Stomach (tissue), 9 donors: ENCODE results near the gene HSPBP1. TPM values are rescaled to one million over a fixed set of nuclear protein-coding genes. Genes with fewer than 3 reads are reported as not detected.

ENCODE experiments used
- DNase-seq, 2 donors: peaks; one replicate each; pipeline versions ENCODE4 v3.0.0 to v3.0.0-alpha.2; 2013 to 2019
- H3K27ac ChIP-seq, 5 donors: fragments of 200-600 bp in 4 of 5; sonication (generic) in 4 of 5; one replicate each; pipeline ENCODE4 v1.5.1; 2013 to 2019; ENCODE audit warnings: mild to moderate bottlenecking in 1 of 5, moderate library complexity in 1 of 5
- H3K27me3 ChIP-seq, 3 donors: fragments of 200-600 bp; sonication (generic); one replicate each; pipeline ENCODE4 v1.5.1; 2017 to 2019; ENCODE audit warnings: mixed run types in 1 of 3
- H3K36me3 ChIP-seq, 4 donors: fragments of 200-600 bp; sonication (generic); 1 replicate in 3 of 4; 2 replicates in 1 of 4; pipeline ENCODE4 v1.5.1; 2016 to 2019
- H3K4me1 ChIP-seq, 4 donors: fragments of 200-600 bp; sonication (generic); one replicate each; pipeline ENCODE4 v1.5.1; 2016 to 2019
- H3K4me3 ChIP-seq, 4 donors: fragments of 200-600 bp; sonication (generic) in 3 of 4; one replicate each; pipeline ENCODE4 v1.5.1; 2016 to 2019; ENCODE audit warnings: mild to moderate bottlenecking in 1 of 4
- H3K9me3 ChIP-seq, 4 donors: fragments of 200-600 bp; sonication (generic); one replicate each; pipeline ENCODE4 v1.5.1; 2016 to 2019
- EP300 ChIP-seq: sonication (generic); formaldehyde crosslinking; IDR thresholded peaks from one replicate; pipeline ENCODE4 v1.6.1; 2017; ENCODE audit warnings: antibody characterized with exemption
- POLR2A ChIP-seq, 4 donors: fragments of 450-650 bp; IDR thresholded peaks; one replicate each; pipeline ENCODE4 v1.6.1; 2016; ENCODE audit warnings: antibody characterized with exemption in 4 of 4, control low read depth in 2 of 4, mild to moderate bottlenecking in 1 of 4, moderate library complexity in 1 of 4
- POLR2AphosphoS5 ChIP-seq, 3 donors: sonication (generic); formaldehyde crosslinking; IDR thresholded peaks; one replicate each; pipeline ENCODE4 v1.6.1; 2016; ENCODE audit warnings: antibody characterized with exemption in 3 of 3
- WGBS, 5 donors: extraction: QIAGEN DNeasy Blood & Tissue Kit in 3 of 5; methylation state at CpG; one replicate each; pipeline versions ENCODE4 v1.1.5 to v1.1.7; 2013 to 2018; 5-methylcytosine and 5-hydroxymethylcytosine counted together
- intact Hi-C: fragments of 100-400 bp; cut with DNase I; formaldehyde crosslinking; loops from one replicate; pipeline ENCODE4 v1.15.1; 2023; ENCODE audit warnings: low total_unique reads
- polyA plus RNA-seq, 3 donors: library from polyadenylated mRNA; stranded (reverse); fragments of 200-250 nt; gene quantifications; one replicate each; pipeline ENCODE4 v1.2.3, GENCODE V29; 2013
- total RNA-seq, 5 donors: library from RNA; depleted of rRNA; stranded (reverse); fragments of >200 nt; gene quantifications; one replicate each; pipeline versions ENCODE4 v1.1.0 to v1.2.3, GENCODE V29; 2014 to 2016
- TF ChIP-seq, protein P1 (sequence below), 7 experiments: fragments of 450-650 bp in 4 of 7; fragments of 200-600 bp in 3 of 7; sonication (generic) in 3 of 7; IDR thresholded peaks; one replicate each; pipeline ENCODE4 v1.5.1; 2016 to 2019; ENCODE audit warnings: antibody characterized with exemption in 7 of 7, control low read depth in 2 of 7, mild to moderate bottlenecking in 1 of 7
- donor health status: healthy with polysubstance abuse.
- donor health status: Bipolar disorder and iron deficiency.
- donor health status: healthy.

Gene HSPBP1
- total and polyA plus RNA-seq, 8 donors, result 5.3 to 69.2 (median 26.3) TPM

DNA sequence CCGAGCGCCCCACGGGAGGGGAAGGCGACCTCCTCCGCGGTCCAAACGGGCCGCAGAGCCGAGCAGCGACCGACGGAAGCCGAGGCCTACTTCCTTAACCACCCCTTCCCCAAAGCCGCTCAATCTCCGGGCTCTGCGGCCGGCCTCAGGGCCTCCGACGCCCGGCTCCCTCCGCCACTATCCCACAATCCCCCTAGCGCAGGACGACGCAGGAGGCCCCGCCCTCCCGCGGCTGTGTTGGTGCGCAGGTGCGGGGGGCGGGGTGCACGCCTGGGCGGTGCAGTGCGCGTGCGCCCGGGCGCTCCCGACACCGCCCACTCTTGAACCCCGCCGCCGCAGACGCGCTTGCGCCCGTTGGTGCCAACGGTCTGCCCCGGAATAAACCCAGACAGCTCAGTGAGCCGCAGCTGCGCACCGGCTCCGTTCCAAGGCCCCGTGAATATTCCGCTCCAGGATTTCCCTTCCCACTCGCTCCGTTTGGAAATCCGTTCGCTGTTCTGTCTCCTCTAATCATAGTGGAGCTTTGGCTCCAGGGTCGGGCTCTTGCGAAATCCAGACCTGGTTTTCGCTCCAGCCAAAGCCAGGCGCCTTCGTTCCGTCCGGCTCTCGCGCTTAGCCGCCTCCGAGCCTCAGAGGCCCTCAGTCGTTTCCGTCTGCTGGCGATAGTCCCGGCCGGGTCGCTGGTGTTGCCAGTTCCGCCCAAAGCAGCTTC is 20.9 kb downstream of the HSPBP1 start, which contains the start of gene PPP6R1:
Gene PPP6R1 (minus strand): TSS at position 190 of the 712 bp plus-strand sequence. CDS start 11,914 bp downstream, outside the sequence.
- DNase-seq, result peak; percentile 98 to 100
- Histone ChIP-seq H3K27me3 (no peaks in the 10 kb centered on the region), H3K9me3 (no peaks in the 10 kb centered on the region), H3K36me3 (peaks cover 4 to 10% (median 7%) of the 10 kb centered on the region in 4 donors), H3K27ac (peak within 1 kb of the TSS; percentile 92 to 95 (median 93)), H3K4me3 (peak within 1 kb of the TSS; percentile 66 to 98 (median 93)), H3K4me1 (peaks cover 39 to 50% (median 48%) of the 10 kb centered on the region in 4 donors)
- intact Hi-C loops, result no loop called here
- TF ChIP-seq POLR2A (IDR thresholded peaks at IDR 0.05) (peak in 2 of 4 donors; percentile 39 to 46), EP300 (no peak), POLR2AphosphoS5 (IDR thresholded peaks at IDR 0.05) (peak; percentile 84 to 95 (median 91))
- TF ChIP-seq, protein P1, sequence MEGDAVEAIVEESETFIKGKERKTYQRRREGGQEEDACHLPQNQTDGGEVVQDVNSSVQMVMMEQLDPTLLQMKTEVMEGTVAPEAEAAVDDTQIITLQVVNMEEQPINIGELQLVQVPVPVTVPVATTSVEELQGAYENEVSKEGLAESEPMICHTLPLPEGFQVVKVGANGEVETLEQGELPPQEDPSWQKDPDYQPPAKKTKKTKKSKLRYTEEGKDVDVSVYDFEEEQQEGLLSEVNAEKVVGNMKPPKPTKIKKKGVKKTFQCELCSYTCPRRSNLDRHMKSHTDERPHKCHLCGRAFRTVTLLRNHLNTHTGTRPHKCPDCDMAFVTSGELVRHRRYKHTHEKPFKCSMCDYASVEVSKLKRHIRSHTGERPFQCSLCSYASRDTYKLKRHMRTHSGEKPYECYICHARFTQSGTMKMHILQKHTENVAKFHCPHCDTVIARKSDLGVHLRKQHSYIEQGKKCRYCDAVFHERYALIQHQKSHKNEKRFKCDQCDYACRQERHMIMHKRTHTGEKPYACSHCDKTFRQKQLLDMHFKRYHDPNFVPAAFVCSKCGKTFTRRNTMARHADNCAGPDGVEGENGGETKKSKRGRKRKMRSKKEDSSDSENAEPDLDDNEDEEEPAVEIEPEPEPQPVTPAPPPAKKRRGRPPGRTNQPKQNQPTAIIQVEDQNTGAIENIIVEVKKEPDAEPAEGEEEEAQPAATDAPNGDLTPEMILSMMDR (IDR thresholded peaks at IDR 0.05), result peak in 1 of 7 experiments; percentile 5
- WGBS, 5 donors, result 0% methylated on average over 51 to 75 of the region's 76 CpGs

GRCh38 chr19:55258476-55258827 is 21.5 kb downstream of the HSPBP1 start:
- intact Hi-C loops, result no loop called here
- TF ChIP-seq EP300 (no peak), POLR2AphosphoS5 (IDR thresholded peaks at IDR 0.05) (no peak), POLR2A (IDR thresholded peaks at IDR 0.05) (no peak)
- TF ChIP-seq, protein P1 (IDR thresholded peaks at IDR 0.05), result no peak
- peak in 1 of 2 donors; percentile 73 for DNase-seq

GRCh38 chr19:55257461-55258420 is 22.2 kb downstream of the HSPBP1 start:
- H3K9me3 ChIP-seq, result no peaks in the 10 kb centered on the region
- peaks cover 49 to 61% (median 60%) of the 10 kb centered on the region in 4 donors for H3K4me1 ChIP-seq
- peak overlapping the region; percentile 92 to 95 (median 93) for H3K27ac ChIP-seq
- peak overlapping the region; percentile 66 to 98 (median 93) for H3K4me3 ChIP-seq
- peak in 1 of 2 donors; percentile 51 for DNase-seq
- WGBS, 5 donors, result 1 to 2% (median 1%) methylated on average over 46 to 51 of the region's 51 CpGs
- intact Hi-C loops, result no loop called here
- H3K36me3 ChIP-seq, result peaks cover 4 to 15% (median 7%) of the 10 kb centered on the region in 4 donors
- no peak for TF ChIP-seq EP300
- no peaks in the 10 kb centered on the region for H3K27me3 ChIP-seq

More at GRCh38 chr19:55258476-55258827, 21.5 kb downstream of the HSPBP1 start:
- H3K27ac ChIP-seq, result peak overlapping the region; percentile 92 to 95 (median 93)
- no peaks in the 10 kb centered on the region for H3K9me3 ChIP-seq
- H3K27me3 ChIP-seq, result no peaks in the 10 kb centered on the region
- 0 to 1% (median 0%) methylated on average over 5 to 53 of the region's 53 CpGs; no CpG with 5 or more reads in 1 of the 5 donors for WGBS, 5 donors
- H3K4me1 ChIP-seq, result peaks cover 43 to 54% (median 53%) of the 10 kb centered on the region in 4 donors
- H3K4me3 ChIP-seq, result peak overlapping the region; percentile 66 to 98 (median 93)
- H3K36me3 ChIP-seq, result peaks cover 4 to 10% (median 7%) of the 10 kb centered on the region in 4 donors

DNA sequence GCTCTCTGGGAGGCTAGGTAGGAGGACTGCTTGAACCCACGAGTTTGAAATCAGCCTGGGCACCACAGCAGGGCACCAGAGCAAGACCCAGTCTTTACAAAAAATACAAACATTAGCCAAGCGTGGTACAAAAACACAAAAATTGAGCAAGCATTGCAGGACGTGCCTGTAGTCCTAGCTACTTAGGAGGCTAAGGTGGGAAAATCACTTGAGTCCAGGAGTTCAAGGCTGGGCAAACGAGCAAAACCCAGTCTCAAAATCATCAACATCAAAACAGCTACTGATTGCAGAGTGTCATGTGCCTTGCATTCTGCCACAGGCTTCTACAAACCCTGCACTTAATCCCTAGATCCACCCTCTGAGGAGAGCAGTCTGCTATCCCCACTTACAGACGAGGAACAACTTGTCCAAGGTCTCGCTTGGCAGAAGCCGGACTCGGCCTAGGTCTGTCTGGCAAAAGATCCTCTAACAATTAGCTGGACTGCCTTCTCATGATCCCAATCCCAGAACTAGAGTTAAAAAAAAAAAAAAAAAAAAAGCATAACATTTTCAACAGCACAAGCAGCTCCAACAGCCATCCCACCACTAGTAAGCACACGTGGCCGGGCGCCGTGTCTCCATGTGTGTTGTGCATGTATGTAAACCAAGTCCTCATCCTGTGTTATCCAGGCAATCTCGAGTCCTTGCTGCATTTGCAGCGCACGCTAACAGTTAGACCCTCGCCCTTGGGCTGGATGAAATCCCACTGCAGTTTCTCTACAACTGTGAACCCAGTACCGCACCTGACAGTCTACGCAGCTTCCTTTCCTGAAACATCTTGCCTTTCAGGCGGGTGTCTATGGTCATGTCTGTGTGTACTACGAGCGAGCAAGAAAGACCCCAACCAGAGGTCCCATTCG is 23.1 kb downstream of the HSPBP1 start:
- no peaks in the 10 kb centered on the region for H3K27me3 ChIP-seq
- no peak for DNase-seq
- intact Hi-C loops, result no loop called here
- H3K9me3 ChIP-seq, result no peaks in the 10 kb centered on the region
- peak overlapping the region; percentile 66 to 98 (median 93) for H3K4me3 ChIP-seq
- H3K36me3 ChIP-seq, result peaks cover 0 to 8% (median under 1%) of the 10 kb centered on the region in 4 donors
- WGBS, 5 donors, result 29 to 35% (median 32%) methylated on average over 22 of the region's 22 CpGs
- peak overlapping the region in 4 of 5 donors; percentile 92 to 95 (median 92) for H3K27ac ChIP-seq
- H3K4me1 ChIP-seq, result peaks cover 58 to 71% (median 70%) of the 10 kb centered on the region in 4 donors
- TF ChIP-seq POLR2A (IDR thresholded peaks at IDR 0.05) (no peak), POLR2AphosphoS5 (IDR thresholded peaks at IDR 0.05) (no peak), EP300 (no peak)
- TF ChIP-seq, protein P1 (IDR thresholded peaks at IDR 0.05), result no peak
